Fibroblast of villous mesenchyme (primary cell): Measurements from ENCODE around the gene CAMK1G. TPM values are rescaled to one million over a fixed set of nuclear protein-coding genes. Genes with fewer than 3 reads are reported as not detected.

Source experiments
- DNase-seq: peaks from one replicate; pipeline ENCODE4 v3.0.0-alpha.2; 2010; ENCODE audit warnings: low read depth
- H3K4me3 ChIP-seq: 2 replicates; pipeline ENCODE4 v1.5.1; 2011; ENCODE audit warnings: low read depth, mild to moderate bottlenecking, low read length
- total RNA-seq: library from RNA; depleted of rRNA; stranded (reverse); fragments of >200 nt; gene quantifications from 2 replicates; pipeline ENCODE4 v1.2.3, GENCODE V29; 2012
- TF ChIP-seq, protein P1 (sequence below): IDR thresholded peaks from 2 replicates; pipeline ENCODE4 v1.5.1; 2012; ENCODE audit warnings: low read depth, mild to moderate bottlenecking, low read length; ENCODE audit not compliant: insufficient read depth

Gene CAMK1G
- total RNA-seq, 1 donor, result 9.1 TPM

- peak; percentile 37 for DNase-seq
- TF ChIP-seq, protein P1, sequence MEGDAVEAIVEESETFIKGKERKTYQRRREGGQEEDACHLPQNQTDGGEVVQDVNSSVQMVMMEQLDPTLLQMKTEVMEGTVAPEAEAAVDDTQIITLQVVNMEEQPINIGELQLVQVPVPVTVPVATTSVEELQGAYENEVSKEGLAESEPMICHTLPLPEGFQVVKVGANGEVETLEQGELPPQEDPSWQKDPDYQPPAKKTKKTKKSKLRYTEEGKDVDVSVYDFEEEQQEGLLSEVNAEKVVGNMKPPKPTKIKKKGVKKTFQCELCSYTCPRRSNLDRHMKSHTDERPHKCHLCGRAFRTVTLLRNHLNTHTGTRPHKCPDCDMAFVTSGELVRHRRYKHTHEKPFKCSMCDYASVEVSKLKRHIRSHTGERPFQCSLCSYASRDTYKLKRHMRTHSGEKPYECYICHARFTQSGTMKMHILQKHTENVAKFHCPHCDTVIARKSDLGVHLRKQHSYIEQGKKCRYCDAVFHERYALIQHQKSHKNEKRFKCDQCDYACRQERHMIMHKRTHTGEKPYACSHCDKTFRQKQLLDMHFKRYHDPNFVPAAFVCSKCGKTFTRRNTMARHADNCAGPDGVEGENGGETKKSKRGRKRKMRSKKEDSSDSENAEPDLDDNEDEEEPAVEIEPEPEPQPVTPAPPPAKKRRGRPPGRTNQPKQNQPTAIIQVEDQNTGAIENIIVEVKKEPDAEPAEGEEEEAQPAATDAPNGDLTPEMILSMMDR, result no peak
- no peak overlapping the region for H3K4me3 ChIP-seq
These were observed 59.9 kb downstream of the CAMK1G start for GRCh38 chr1:209643285-209644020.

GRCh38 chr1:209645574-209646452 lies 62.3 kb downstream of the CAMK1G start:
- no peak overlapping the region for H3K4me3 ChIP-seq
- DNase-seq, result no peak
- TF ChIP-seq, protein P1, result no peak

DNA sequence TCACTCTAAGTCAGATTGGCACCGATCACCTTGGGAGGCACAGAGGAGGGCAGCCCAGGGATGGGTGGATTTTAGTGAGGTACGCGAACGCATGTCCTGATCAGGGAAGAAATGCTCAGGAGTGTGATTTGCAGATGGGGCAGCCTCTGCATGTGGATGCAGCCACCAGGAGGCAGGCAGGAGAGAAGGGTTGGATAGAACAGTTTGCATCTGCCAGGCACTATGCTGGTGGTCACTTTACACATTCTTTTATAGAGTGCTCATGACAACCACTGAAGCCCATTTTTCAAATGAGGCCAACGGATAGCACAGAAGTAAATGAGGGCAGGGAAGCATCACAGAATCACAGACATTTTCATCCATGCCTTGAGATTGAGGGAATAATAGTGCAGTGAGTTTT lies 63.0 kb downstream of the CAMK1G start:
- DNase-seq, result no peak
- H3K4me3 ChIP-seq, result no peak overlapping the region
- TF ChIP-seq, protein P1, result peak; percentile 36

GRCh38 chr1:209647156-209647555 lies 63.6 kb downstream of the CAMK1G start:
- no peak for DNase-seq
- TF ChIP-seq, protein P1, result no peak
- no peak overlapping the region for H3K4me3 ChIP-seq

- DNase-seq, result no peak
- H3K4me3 ChIP-seq, result no peak overlapping the region
- TF ChIP-seq, protein P1, result no peak
These were observed 64.8 kb downstream of the CAMK1G start for GRCh38 chr1:209648346-209648745.

- DNase-seq, result peak; percentile 90
- H3K4me3 ChIP-seq, result no peak overlapping the region
- TF ChIP-seq, protein P1, result no peak
These were observed 65.6 kb downstream of the CAMK1G start for GRCh38 chr1:209648931-209649776.
